ENCODE results near the gene RC3H2.
"Not testable (repeated sequence)": the region's sequence is repeated elsewhere in the genome, so short reads cannot be mapped to it uniquely, and the experiment has no call there.

The RC3H2 gene

GRCh38 chr9:122923947-122924346 lies 18.8 kb upstream of the RC3H2 start:
- DNase-seq = no peak

DNA sequence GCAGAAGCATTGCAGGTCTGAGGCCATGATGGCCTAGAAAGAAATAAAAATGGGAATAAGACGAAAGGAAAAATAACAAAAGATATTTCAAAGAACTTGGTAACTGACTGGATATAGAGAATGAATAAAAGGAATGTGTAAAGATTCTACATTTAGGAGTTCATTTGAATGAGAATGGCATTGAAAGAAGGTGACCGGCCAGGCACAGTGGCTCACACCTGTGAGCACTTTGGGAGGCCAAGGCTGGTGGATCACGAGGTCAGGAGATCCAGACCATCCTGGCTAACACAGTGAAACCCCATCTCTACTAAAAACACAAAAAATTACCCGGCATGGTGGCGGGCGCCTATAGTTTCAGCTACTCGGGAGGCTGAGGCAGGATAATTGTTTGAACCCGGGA lies 17.6 kb upstream of the RC3H2 start:
- no peak for DNase-seq

GRCh38 chr9:122918310-122918709 lies 13.2 kb upstream of the RC3H2 start:
- DNase-seq = no peak

DNA sequence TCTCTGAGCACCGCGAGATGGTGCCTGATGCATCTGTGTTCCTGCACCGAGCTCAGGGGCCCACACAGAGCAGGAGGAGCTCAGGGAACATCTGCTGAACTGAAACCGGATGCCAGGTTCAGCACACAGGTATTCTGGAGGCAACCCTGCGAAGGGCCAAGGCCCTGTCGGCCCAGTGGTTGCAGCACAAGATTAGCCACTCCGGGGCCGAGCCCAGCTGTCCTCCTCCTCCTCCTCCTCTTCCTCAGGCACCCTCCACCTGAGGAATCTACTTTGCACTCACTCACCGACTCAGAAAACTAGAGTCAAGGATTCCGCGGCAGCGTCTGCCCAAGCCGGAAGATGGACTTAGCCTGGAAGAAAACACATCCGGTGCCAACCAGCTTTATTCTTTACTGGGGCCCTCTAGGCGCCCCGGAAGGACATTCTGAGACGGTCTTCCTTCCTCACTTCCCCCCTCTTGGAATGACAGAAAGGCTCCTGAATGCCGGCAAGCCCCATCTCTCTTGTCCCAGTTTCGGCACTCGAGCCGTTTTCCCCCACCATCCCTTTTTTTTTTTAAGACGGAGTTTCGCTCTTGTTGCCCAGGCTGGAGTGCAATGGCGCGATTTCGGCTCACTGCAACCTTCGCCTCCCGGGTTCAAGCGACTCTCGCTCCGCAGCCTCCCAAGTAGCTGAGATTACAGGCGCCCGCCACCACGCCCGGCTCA lies 8.0 kb upstream of the RC3H2 start, which contains the start of gene ZBTB6:
Gene ZBTB6 (minus strand): TSS at position 360 of the 710 bp plus-strand sequence. CDS start 1,251 bp downstream, outside the sequence.
- DNase-seq = peak; percentile 31 to 45

- no peak for DNase-seq
Measured at GRCh38 chr9:122912671-122912963, 7.5 kb upstream of the RC3H2 start.

- not testable (repeated sequence) for DNase-seq
Measured at GRCh38 chr9:122906122-122906521, 963 bp upstream of the RC3H2 start.

DNA sequence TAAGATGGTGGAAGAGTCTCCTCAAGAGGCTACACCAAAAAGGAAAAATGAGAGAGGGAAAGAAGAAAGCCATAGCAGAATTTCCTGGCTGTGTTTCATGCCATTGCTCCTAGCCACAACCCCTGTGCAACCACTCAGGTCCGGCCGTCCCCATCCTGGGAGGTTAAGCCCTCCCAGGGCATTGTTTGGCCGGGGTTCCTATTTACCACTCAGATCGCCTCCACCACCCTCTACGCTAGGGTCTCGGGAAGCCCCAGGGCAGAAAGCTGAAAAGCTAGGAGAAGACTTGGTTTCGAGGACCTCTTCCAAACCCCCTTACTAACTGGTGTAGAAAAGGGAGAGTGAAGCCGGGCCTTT lies 715 bp downstream of the RC3H2 start:
- DNase-seq = no peak

GRCh38 chr9:122900791-122901190 lies 4.4 kb downstream of the RC3H2 start:
- DNase-seq = no peak

GRCh38 chr9:122897969-122898368 lies 7.2 kb downstream of the RC3H2 start:
- no peak for DNase-seq

- DNase-seq = no peak
Measured at GRCh38 chr9:122888480-122888879, 16.7 kb downstream of the RC3H2 start.

GRCh38 chr9:122883125-122883524 lies 22.0 kb downstream of the RC3H2 start:
- no peak for DNase-seq

- DNase-seq = no peak
Measured at GRCh38 chr9:122879443-122879842, 25.7 kb downstream of the RC3H2 start.

DNA sequence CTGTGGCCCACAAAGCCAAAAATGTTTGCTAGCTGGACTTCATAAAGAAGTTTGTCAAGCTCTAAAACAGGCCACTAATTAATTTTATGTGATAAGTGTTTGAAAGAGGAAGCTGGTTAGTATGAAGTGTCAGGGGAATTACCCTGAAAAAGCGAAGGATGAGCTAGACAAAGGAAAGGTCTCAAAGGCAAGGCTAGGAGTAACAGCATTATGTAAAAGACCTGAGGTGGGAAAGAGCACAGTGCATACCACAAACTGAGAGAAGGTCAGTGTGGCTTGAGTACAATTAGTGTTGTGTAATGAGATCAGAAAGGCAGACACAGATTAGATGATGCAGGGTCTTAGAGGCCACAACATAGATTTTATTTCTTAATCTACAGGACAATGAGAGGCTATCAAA lies 29.6 kb downstream of the RC3H2 start:
- DNase-seq = no peak

GRCh38 chr9:122867276-122867675 lies 37.9 kb downstream of the RC3H2 start:
- not testable (repeated sequence) for DNase-seq

GRCh38 chr9:122866079-122866478 lies 39.1 kb downstream of the RC3H2 start:
- no peak for DNase-seq

DNA sequence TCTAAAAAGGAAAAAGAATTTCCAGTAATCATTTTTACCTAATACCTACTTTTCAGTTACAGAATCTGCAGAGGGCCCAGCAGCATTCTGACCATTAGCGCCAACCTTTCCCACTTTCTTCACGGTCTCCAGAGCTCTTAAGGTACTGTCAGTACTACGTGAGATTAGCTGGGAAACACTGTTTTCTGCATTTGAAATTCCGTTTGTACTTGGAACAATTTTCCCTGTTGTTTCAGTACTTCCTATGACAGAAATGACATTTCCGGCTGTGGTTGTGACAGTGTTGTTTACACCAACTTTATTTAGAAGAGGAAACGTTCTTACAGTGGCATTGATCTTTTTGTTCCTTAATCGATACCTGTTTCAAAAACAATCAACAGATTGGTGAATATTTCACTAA lies 39.9 kb downstream of the RC3H2 start:
- no peak for DNase-seq

DNA sequence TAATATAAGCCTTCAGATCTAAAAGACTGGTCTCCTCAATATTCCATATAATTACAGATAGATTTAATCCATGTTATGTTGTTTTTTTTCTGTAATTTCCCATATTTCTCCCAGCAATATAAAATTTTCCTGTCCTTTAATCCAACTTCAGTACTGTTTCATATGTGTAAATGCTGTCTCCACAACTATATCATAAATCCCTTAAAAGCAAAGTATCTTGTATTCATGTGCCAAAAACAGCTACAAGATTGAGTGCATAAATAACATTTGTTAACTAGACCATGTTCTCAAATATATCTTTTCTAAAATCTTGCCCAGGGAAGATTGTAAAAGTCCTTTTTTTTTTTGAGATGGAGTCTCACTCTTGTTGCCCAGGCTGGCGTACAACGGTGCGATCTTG lies 41.8 kb downstream of the RC3H2 start:
- DNase-seq = no peak

GRCh38 chr9:122860319-122861142 lies 44.6 kb downstream of the RC3H2 start:
- DNase-seq = no peak

GRCh38 chr9:122857815-122858214 lies 47.3 kb downstream of the RC3H2 start:
- DNase-seq = no peak

GRCh38 chr9:122852085-122852786 lies 52.9 kb downstream of the RC3H2 start:
- DNase-seq = not testable (repeated sequence)

DNA sequence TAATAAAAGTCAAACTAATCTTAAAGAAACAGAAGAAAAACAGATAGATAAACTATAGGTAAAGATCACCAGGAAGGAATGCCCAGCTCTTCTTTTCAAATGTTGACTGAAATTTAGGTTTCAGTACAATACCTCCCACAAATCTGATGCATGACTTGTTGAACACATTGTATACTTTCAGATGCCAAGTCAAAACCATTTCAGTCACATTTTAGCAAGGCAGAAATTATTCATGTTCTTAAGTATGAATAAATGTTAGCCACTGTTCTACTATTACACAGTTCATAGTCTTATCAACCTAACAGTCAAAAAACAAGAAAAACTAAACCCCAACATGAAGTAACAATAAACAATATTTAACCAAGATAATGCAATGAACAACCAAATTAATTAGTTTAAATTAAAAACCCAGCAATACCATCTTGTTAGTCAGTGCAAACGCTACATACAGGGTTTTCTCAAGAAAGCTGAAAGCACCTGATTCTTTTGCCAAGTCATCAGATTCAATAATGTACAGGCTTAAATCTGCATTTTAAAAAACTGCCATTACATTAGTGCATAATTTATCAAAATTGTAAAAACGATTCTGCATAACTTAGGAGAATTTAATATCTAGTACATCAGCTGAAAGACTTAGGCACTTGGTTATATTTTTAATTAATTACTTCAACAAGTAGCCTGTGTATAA lies 56.8 kb downstream of the RC3H2 start:
- no peak for DNase-seq

DNA sequence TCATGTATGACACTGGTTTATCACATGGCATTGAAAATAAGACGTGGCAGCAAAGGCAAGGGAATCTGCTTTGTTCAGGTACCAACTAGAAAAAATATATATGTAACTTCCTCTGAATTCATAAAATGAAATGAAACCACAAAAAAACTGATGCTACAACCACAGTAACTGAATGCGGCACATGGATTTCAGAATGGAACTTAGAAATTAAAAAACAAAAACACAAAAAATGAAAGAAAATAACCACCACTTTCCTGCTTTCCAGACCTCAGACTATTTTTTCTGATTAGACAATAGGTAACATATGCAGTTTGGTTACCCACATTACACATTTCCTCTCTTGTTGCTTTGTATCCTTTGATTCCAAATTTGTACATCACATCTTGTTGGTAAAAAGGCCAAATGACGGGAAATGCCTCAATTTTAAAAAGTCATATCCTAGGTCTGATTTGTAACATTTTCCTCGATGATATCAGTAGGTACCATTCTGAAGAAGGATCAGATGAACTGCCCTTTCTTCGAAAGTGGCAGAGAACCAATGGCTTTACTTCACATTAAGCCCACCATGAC lies 58.7 kb downstream of the RC3H2 start:
- no peak for DNase-seq

DNA sequence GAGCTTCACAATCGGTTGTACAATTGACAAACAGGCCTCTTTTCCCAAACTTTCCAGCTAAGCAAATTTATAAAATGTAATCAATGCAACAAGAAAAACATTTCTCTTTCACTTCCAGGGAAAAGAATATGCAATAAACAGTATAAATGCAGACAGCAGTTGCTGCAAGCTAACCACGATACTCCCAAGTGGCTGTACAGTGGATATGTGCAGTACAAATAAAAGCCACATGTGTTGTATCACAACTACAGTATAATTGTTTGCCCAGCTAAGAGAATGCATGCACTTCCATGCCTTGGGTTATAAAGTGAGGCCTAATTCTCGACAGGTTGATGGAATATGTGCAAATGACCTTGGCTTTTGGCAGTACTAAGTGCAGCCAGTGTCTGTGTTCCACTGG lies 60.0 kb downstream of the RC3H2 start:
- no peak for DNase-seq
